Fibroblast of lung (primary cell): ENCODE measurements around the gene HIVEP1.

Experiments used
- CTCF ChIP-seq, 2 donors: IDR thresholded peaks in 1 of 2; conservative IDR thresholded peaks in 1 of 2; 1 replicate in 1 of 2; 2 replicates in 1 of 2; pipeline ENCODE4 v1.5.1; 2011 to 2012; ENCODE audit warnings: low read length in 2 of 2, control low read depth in 1 of 2, inconsistent platforms in 1 of 2, low read depth in 1 of 2, mild to moderate bottlenecking in 1 of 2
- EZH2 ChIP-seq: IDR thresholded peaks from 2 replicates; pipeline ENCODE4 v1.5.1; 2012; ENCODE audit warnings: low read length, control low read depth, mild to moderate bottlenecking; ENCODE audit errors: missing control alignments

GRCh38 chr6:12165722-12166280 is 153.7 kb downstream of the HIVEP1 start:
- TF ChIP-seq CTCF (conservative IDR thresholded peaks at IDR 0.05 in 1 of 2, IDR thresholded peaks at IDR 0.05 in 1 of 2; ENCODE audit: low read depth in 1 of 2, low read length in 2 of 2) (no peak), EZH2 (no peak)
